Measurements from ENCODE around the gene SCP2. TPM values are rescaled to one million over a fixed set of nuclear protein-coding genes. Genes with fewer than 3 reads are reported as not detected.

The SCP2 gene
- total RNA-seq, 1 donor from 2014 or later = 61.9 TPM

GRCh38 chr1:53016705-53017104 lies 89.6 kb downstream of the SCP2 start:
- Histone ChIP-seq H3K27me3 (no peaks in the 10 kb centered on the region), H3K9me3 (no peaks in the 10 kb centered on the region), H3K36me3 (no peaks in the 10 kb centered on the region), H3K27ac (no peak overlapping the region), H3K4me1 (peaks cover 25% of the 10 kb centered on the region), H3K4me3 (no peak overlapping the region)
- DNase-seq (ENCODE audit: extremely low spot score in 2 of 2) = no peak
- TF ChIP-seq POLR2A (IDR thresholded peaks at IDR 0.05) = no peak
- TF ChIP-seq, protein P1, sequence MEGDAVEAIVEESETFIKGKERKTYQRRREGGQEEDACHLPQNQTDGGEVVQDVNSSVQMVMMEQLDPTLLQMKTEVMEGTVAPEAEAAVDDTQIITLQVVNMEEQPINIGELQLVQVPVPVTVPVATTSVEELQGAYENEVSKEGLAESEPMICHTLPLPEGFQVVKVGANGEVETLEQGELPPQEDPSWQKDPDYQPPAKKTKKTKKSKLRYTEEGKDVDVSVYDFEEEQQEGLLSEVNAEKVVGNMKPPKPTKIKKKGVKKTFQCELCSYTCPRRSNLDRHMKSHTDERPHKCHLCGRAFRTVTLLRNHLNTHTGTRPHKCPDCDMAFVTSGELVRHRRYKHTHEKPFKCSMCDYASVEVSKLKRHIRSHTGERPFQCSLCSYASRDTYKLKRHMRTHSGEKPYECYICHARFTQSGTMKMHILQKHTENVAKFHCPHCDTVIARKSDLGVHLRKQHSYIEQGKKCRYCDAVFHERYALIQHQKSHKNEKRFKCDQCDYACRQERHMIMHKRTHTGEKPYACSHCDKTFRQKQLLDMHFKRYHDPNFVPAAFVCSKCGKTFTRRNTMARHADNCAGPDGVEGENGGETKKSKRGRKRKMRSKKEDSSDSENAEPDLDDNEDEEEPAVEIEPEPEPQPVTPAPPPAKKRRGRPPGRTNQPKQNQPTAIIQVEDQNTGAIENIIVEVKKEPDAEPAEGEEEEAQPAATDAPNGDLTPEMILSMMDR (IDR thresholded peaks at IDR 0.05) = no peak
- TF ChIP-seq POLR2AphosphoS5 (IDR thresholded peaks at IDR 0.05; ENCODE audit: insufficient read depth in 1 of 2, low read depth in 1 of 2) = no peak
- intact Hi-C loops (cut with DNase I) = no loop called here

- intact Hi-C loops (cut with DNase I) = no loop called here
- no peak overlapping the region for H3K4me3 ChIP-seq
- H3K4me1 ChIP-seq = peaks cover 22% of the 10 kb centered on the region
- no peaks in the 10 kb centered on the region for H3K36me3 ChIP-seq
- no peak for DNase-seq (ENCODE audit: extremely low spot score in 2 of 2)
- no peaks in the 10 kb centered on the region for H3K9me3 ChIP-seq
- H3K27me3 ChIP-seq = no peaks in the 10 kb centered on the region
- H3K27ac ChIP-seq = no peak overlapping the region
- TF ChIP-seq POLR2A (IDR thresholded peaks at IDR 0.05) = no peak
- TF ChIP-seq, protein P1 (IDR thresholded peaks at IDR 0.05) = no peak
- no peak for TF ChIP-seq POLR2AphosphoS5 (IDR thresholded peaks at IDR 0.05; ENCODE audit: insufficient read depth in 1 of 2, low read depth in 1 of 2)
Observed at GRCh38 chr1:53020588-53020987, 93.5 kb downstream of the SCP2 start.

DNA sequence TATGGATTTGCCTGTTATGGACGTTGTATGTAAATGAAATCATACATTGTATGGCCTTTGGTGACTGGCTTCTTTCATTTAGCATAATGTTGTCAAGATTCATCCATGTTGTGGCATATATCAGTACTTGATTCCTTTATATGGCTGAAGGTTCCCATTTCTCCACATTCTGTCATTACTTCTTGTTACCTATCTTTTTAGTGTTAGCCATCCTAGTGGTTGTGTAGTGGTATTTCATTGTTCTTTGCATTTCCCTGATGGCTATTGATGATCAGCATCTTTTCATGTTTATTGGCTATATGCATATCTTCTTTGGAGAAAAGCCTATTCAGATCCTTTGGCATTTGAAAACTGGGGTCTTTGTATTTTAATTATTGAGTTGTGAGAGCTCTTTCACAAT lies 95.1 kb downstream of the SCP2 start:
- Histone ChIP-seq H3K27me3 (no peaks in the 10 kb centered on the region), H3K9me3 (no peaks in the 10 kb centered on the region), H3K36me3 (no peaks in the 10 kb centered on the region), H3K27ac (no peak overlapping the region), H3K4me3 (no peak overlapping the region), H3K4me1 (peaks cover 19% of the 10 kb centered on the region)
- no peak for DNase-seq (ENCODE audit: extremely low spot score in 2 of 2)
- no peak for TF ChIP-seq POLR2A (IDR thresholded peaks at IDR 0.05)
- TF ChIP-seq, protein P1 (IDR thresholded peaks at IDR 0.05) = no peak
- TF ChIP-seq POLR2AphosphoS5 (IDR thresholded peaks at IDR 0.05; ENCODE audit: insufficient read depth in 1 of 2, low read depth in 1 of 2) = no peak
- intact Hi-C loops (cut with DNase I) = no loop called here

DNA sequence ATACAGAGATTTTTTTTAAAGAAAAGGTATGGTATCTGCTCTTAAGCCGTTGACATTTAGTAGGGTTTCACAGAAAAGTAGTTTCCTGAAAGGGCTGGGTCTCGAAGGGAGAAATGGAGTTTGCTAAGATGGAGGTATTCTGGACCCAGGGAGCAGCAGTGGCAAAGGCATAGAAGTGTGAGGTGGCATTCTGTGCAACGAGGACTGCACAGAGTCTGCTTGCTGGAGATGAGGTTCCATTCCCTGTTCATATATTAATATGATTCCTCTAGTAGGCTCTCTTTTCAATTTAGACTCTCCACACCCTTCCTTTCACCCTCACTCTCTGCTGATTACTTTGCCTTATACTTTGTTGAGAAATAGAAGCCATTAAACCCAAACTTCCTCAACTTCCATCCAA lies 96.5 kb downstream of the SCP2 start:
- intact Hi-C loops (cut with DNase I) = no loop called here
- Histone ChIP-seq H3K4me3 (no peak overlapping the region), H3K4me1 (peaks cover 19% of the 10 kb centered on the region), H3K9me3 (no peaks in the 10 kb centered on the region), H3K27me3 (no peaks in the 10 kb centered on the region), H3K36me3 (no peaks in the 10 kb centered on the region), H3K27ac (no peak overlapping the region)
- DNase-seq (ENCODE audit: extremely low spot score in 2 of 2) = no peak
- TF ChIP-seq POLR2A (IDR thresholded peaks at IDR 0.05) (no peak), POLR2AphosphoS5 (IDR thresholded peaks at IDR 0.05; ENCODE audit: insufficient read depth in 1 of 2, low read depth in 1 of 2) (no peak)
- TF ChIP-seq, protein P1 (IDR thresholded peaks at IDR 0.05) = no peak

- Histone ChIP-seq H3K27ac (no peak overlapping the region), H3K36me3 (no peaks in the 10 kb centered on the region), H3K9me3 (no peaks in the 10 kb centered on the region), H3K4me1 (peaks cover 19% of the 10 kb centered on the region), H3K4me3 (no peak overlapping the region), H3K27me3 (no peaks in the 10 kb centered on the region)
- DNase-seq (ENCODE audit: extremely low spot score in 2 of 2) = no peak
- intact Hi-C loops (cut with DNase I) = no loop called here
- TF ChIP-seq POLR2AphosphoS5 (IDR thresholded peaks at IDR 0.05; ENCODE audit: insufficient read depth in 1 of 2, low read depth in 1 of 2) (no peak), POLR2A (IDR thresholded peaks at IDR 0.05) (no peak)
- TF ChIP-seq, protein P1 (IDR thresholded peaks at IDR 0.05) = no peak
Observed at GRCh38 chr1:53024117-53024516, 97.0 kb downstream of the SCP2 start.
